Endothelial cell (in vitro differentiated cells): ENCODE data around the gene ELMOD1. TPM values are rescaled to one million over a fixed set of nuclear protein-coding genes. Genes with fewer than 3 reads are reported as not detected.

ENCODE experiments used
- DNase-seq: peaks from one replicate; pipeline ENCODE4 v3.0.0; 2021; ENCODE audit warnings: low spot score
- H3K27ac Mint-ChIP-seq: one replicate; pipeline ENCODE4 v1.8.0; 2021; ENCODE audit warnings: mixed read lengths, inconsistent platforms; ENCODE audit not compliant: unreplicated experiment
- H3K27me3 Mint-ChIP-seq: one replicate; pipeline ENCODE4 v1.8.0; 2021; ENCODE audit warnings: mild to moderate bottlenecking, moderate library complexity, mixed read lengths, inconsistent platforms; ENCODE audit not compliant: unreplicated experiment
- H3K36me3 Mint-ChIP-seq: one replicate; pipeline ENCODE4 v1.8.0; 2021; ENCODE audit warnings: mild to moderate bottlenecking, low read depth, mixed read lengths, inconsistent platforms; ENCODE audit not compliant: unreplicated experiment
- H3K4me1 Mint-ChIP-seq: one replicate; pipeline ENCODE4 v1.8.0; 2021; ENCODE audit warnings: mild to moderate bottlenecking, mixed read lengths, inconsistent platforms; ENCODE audit not compliant: unreplicated experiment
- H3K4me3 Mint-ChIP-seq: one replicate; pipeline ENCODE4 v1.8.0; 2021; ENCODE audit warnings: mild to moderate bottlenecking, mixed read lengths, inconsistent platforms; ENCODE audit not compliant: unreplicated experiment
- H3K9me3 Mint-ChIP-seq: one replicate; pipeline ENCODE4 v1.8.0; 2021; ENCODE audit warnings: mixed read lengths, inconsistent platforms; ENCODE audit not compliant: unreplicated experiment
- CTCF ChIP-seq: fragments of 200-600 bp; sonication (generic); IDR thresholded peaks from one replicate; pipeline ENCODE4 v1.5.0; 2021; ENCODE audit warnings: antibody characterized with exemption; ENCODE audit not compliant: unreplicated experiment
- total RNA-seq: library from RNA; stranded (reverse); fragmentation: NEBNext Ultra II Directional; extraction: Animal tissue kit (Norgen Biotek cat#: 25700); gene quantifications from one replicate; pipeline ENCODE4 v1.2.1, GENCODE V29; 2021; ENCODE audit not compliant: unreplicated experiment

The ELMOD1 gene
- total RNA-seq, 1 donor from 2014 or later = 0.51 TPM

- no peaks in the 10 kb centered on the region for H3K27me3 Mint-ChIP-seq
- TF ChIP-seq CTCF = no peak
These were observed 21.5 kb downstream of the ELMOD1 start for GRCh38 chr11:107612445-107612844.

GRCh38 chr11:107619926-107620325 is 29.0 kb downstream of the ELMOD1 start:
- TF ChIP-seq CTCF = no peak
- no peaks in the 10 kb centered on the region for H3K9me3 Mint-ChIP-seq
- no peaks in the 10 kb centered on the region for H3K27me3 Mint-ChIP-seq
- peaks cover 8% of the 10 kb centered on the region for H3K4me1 Mint-ChIP-seq
- peaks cover 3% of the 10 kb centered on the region for H3K36me3 Mint-ChIP-seq
- no peak overlapping the region for H3K4me3 Mint-ChIP-seq
- no peak for DNase-seq
- no peak overlapping the region for H3K27ac Mint-ChIP-seq

More at GRCh38 chr11:107612445-107612844, 21.5 kb downstream of the ELMOD1 start:
- Mint-ChIP-seq H3K36me3 (no peaks in the 10 kb centered on the region), H3K9me3 (no peaks in the 10 kb centered on the region), H3K4me3 (no peak overlapping the region), H3K27ac (no peak overlapping the region), H3K4me1 (peaks cover 23% of the 10 kb centered on the region)
- DNase-seq = no peak

GRCh38 chr11:107621081-107621480 is 30.1 kb downstream of the ELMOD1 start:
- Mint-ChIP-seq H3K36me3 (peaks cover 3% of the 10 kb centered on the region), H3K27me3 (no peaks in the 10 kb centered on the region), H3K9me3 (no peaks in the 10 kb centered on the region), H3K4me1 (peaks cover 20% of the 10 kb centered on the region), H3K4me3 (no peak overlapping the region), H3K27ac (no peak overlapping the region)
- DNase-seq = no peak
- no peak for TF ChIP-seq CTCF

- Mint-ChIP-seq H3K27me3 (no peaks in the 10 kb centered on the region), H3K4me1 (peaks cover 23% of the 10 kb centered on the region), H3K9me3 (no peaks in the 10 kb centered on the region), H3K36me3 (peaks cover 3% of the 10 kb centered on the region), H3K27ac (no peak overlapping the region), H3K4me3 (no peak overlapping the region)
- no peak for TF ChIP-seq CTCF
- no peak for DNase-seq
These were observed 32.2 kb downstream of the ELMOD1 start for GRCh38 chr11:107623183-107623582.

GRCh38 chr11:107624983-107625684 is 34.2 kb downstream of the ELMOD1 start:
- Mint-ChIP-seq H3K4me3 (no peak overlapping the region), H3K27ac (no peak overlapping the region), H3K36me3 (peaks cover 3% of the 10 kb centered on the region), H3K27me3 (no peaks in the 10 kb centered on the region), H3K4me1 (peaks cover 23% of the 10 kb centered on the region), H3K9me3 (no peaks in the 10 kb centered on the region)
- TF ChIP-seq CTCF = no peak
- no peak for DNase-seq
